HG03520 (cell line): Measurements from ENCODE around the gene NDUFS8.

Source experiments
- ATAC-seq: cut with Tn5 transposase; IDR thresholded peaks from one replicate; pipeline ENCODE4 v1.9.1; 2021; ENCODE audit warnings: mild to moderate bottlenecking, moderate library complexity; ENCODE audit not compliant: unreplicated experiment

Gene NDUFS8

GRCh38 chr11:68002938-68003845 lies 27.3 kb upstream of the NDUFS8 start:
- ATAC-seq, result peak; percentile 28

- peak; percentile 59 for ATAC-seq
Observed at GRCh38 chr11:68003846-68004550, 26.5 kb upstream of the NDUFS8 start, which contains the start of gene UNC93B1. Gene UNC93B1, minus strand, starts transcription at chr11:68004097. Its CDS starts 54 bp downstream, at chr11:68004043.

DNA sequence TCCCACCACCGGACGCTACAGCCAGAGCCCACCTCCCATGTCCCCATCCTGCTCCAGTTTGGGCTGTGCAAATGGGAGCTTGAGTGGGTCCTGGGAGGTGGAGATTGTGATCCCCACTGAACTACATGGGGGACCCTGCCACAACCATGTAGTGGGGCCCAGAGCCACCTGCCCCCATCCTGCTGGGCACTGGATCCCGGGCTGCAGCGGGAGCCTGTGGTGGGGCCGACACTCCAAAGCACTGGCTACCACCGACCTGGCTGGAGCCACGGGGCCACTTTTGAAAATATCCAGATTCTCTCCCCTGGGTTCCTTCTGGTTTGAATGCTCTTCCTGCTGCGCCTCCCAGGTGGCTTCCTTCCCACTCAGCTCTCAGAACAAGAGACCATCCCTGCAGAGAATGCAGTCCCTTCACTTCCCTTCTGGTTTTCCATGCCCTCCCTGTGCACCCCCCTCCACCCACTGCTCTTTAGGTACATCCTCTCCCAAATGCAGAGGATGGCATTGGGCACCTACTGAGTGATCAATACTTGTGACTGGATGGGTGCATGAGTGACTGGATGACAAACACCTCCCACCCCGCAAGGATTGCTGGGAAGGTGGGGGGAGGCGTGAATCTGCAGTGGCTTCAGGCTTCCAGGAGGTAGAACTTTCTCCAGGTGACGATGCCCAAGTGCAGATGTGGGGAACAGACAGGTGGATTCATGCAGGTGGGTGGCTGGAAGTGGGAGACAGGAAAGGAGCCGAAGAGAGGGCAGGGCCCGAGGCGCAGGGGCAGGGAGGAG lies 25.7 kb upstream of the NDUFS8 start:
- no peak for ATAC-seq

DNA sequence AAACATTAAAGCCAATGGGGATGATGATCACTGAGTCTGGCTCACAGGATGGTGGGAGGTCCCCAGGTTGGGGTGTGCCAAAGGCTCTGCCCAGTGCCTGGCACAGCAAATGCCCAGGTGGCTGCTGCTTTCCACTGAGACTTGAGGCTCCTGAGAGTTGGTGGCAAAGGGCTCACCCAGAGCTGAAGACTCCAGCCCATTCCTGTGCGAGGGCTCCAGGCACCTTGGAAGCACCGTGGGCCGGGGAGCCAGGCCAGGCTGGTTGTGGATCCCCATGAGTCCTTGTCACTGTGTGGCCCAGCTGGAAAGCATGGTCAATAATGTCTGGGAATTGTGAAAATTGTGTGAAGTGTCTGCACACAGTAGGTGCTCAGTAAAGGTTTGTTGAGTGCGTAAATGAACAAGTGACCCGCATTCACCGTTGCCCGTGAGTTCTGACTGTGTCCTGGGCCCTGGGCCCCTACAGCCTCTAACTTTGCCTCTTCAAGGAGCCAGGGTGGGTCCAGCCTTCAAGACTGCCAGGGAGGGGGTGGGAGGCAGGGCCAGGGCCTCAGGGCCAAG lies 23.8 kb upstream of the NDUFS8 start:
- no peak for ATAC-seq

DNA sequence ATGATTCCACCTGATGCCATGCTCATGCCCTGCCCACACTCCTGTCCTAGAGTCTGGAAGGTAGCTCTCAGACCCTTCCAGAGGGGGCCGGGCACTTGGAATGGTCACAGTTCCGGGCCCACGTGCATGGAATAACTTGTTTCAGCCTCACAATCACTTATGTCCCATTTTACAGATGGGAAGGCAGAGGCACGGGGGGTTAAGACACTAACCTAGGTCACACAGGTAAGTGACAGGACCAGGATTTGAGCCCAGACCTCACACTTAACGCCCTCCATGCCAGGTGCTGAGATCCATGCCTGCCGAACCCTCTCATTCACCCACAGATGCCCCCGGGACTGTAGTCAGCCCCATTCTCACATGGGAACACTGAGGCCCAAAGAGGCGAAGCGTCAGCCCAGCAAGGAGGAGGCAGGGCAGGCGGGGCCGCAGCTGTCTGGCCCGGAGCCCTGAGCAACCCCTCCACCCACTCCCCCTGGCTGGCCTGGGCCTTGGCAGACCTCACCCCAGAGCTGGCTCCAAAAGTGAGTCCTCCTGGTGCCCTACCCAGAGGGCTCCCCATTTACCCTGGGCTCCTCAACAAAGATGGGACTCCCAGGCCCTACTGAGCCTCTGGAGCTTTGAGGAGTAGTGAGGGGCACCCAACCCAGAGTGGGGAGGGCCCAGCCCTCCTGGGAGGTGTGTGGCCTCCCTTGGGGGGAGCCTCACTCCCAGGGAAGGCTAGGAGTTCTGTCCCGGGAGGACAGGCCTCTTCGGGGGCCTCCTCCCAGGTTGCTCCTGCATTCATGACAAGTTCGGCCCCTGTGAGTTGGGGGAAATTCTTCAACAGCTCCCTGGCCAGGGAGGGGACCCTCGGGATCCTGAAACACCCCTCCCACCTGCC lies 22.7 kb upstream of the NDUFS8 start:
- no peak for ATAC-seq

DNA sequence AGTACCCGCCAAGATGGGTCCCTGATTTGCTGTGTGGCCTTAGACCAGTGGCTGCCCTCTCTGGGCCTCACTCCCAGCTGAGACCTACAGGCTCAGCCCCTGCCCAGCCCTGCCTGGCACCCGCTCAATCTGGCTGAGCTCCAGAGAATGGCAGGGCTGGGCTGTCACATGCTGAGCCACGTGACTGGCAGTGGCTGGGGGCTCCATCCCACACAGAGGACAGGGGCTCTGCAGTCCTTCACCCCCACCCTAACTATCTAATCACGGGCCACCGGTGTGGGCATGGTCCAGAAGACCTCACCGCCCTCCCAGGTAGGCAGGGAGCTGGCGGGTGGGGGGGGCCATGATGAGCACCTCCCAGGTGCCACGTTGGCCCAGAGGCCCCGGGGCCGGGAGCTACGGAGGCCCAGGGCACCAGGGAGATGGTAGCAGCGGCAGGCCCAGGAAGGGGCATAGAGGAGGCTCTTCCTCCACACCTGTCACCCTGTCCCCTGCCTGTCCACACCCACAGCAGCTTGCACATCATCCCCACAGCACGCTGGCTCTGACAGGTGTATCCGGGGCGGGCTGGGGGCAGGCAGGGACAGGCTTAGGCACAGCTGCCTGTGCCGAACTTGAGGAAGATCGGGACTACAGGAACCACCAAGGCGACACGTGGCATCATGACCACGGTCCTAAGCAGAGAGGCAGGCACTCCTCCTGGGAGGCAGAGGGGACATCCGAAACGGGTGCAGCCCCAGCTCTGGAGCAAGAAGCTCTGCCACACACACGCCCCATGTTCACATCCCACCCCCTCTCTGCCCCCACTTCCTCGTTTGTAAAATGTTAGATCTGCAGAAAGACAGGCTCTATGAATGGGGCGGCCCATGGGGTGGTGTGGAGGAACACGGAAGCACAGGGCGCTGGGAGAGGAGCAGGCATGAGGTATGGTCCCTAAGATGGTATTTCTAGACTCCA lies 21.8 kb upstream of the NDUFS8 start:
- ATAC-seq, result no peak

- no peak for ATAC-seq
Observed at GRCh38 chr11:68009391-68010089, 20.9 kb upstream of the NDUFS8 start.

- ATAC-seq, result no peak
Observed at GRCh38 chr11:68010090-68011041, 20.1 kb upstream of the NDUFS8 start, which contains the start of gene ALDH3B1. Gene ALDH3B1, plus strand, starts transcription at chr11:68010327. Its CDS starts 4,971 bp downstream, at chr11:68015298.

DNA sequence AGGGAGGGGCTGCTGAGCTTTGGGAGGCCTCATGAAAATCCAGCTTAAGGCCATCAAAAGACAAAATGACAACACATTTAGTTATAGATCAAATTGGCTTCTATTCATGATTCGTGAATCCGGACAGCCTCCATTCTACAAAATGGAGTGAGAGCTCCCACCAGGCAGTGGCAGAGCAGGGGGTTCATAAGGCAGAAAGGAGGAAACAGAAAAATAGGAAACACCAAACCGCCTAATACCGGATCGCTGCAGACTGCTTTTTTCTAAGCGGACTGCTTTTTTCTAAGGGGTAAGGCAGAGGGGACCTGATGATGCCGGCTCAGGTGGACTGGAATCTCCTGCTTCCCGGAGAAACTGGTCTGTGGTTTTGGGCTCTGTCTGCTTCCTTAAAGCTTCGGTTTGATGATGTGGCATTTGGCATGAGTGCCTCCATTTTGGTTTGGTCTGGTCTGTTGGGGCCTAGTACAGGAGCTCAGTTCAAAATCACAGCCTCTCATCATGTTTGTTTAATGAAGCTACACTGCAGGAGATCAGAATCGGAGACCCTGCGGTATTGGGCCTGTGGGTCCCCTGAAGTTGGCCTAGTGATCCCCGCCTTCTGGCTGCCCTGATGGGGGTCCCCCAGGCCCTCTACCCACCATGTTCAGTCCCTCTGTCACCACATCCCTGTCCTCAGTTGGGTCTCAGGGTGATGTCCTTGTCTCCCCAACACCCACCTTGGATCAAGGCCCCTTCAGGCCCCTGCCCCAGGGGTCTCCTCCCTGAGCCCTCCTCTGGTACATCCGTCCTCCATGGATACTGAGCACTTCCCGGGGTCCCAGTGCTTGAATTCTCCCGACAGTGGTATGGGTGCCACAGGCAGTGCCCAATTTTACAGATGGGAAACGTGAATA lies 19.2 kb upstream of the NDUFS8 start:
- no peak for ATAC-seq

DNA sequence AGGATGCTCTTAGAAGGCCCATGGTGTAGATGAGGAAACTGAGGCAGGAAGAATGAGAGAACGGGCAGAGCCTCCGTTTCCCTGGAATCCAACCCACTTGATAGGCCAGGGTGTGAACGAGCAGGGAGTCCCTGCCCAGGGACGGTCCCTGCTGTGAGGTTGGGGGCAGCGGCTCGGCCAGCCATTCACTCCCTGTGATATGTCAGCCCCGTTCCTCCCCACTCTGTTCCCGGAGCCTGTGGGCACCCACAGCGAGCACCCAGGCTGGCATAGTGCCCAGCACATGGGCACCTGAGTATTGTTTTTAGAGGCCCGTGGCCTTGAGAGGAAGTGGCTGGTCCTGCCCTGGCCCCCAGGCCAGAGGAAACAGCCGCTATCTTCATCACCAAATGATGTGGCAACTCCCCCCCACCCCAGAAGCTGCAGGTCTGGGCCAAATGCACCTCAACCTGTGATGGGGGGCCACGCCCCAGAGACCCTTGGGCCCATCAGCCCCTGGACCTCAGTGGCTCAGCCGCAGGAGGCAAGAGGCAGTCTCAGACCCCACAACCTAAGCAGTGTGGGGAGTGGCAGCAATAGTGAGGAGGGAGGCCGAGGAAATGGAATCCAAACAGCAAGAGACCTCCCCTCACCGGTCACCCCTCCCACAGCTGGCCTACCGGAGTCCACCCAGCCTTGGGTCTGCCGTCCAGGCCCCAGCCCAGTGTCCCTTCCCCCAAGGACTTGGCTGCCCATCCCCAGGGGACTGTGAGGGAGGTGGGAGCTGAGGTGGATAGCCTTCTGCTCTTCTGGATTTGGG lies 18.2 kb upstream of the NDUFS8 start:
- ATAC-seq, result no peak

- ATAC-seq, result no peak
Observed at GRCh38 chr11:68012843-68013610, 17.5 kb upstream of the NDUFS8 start.

DNA sequence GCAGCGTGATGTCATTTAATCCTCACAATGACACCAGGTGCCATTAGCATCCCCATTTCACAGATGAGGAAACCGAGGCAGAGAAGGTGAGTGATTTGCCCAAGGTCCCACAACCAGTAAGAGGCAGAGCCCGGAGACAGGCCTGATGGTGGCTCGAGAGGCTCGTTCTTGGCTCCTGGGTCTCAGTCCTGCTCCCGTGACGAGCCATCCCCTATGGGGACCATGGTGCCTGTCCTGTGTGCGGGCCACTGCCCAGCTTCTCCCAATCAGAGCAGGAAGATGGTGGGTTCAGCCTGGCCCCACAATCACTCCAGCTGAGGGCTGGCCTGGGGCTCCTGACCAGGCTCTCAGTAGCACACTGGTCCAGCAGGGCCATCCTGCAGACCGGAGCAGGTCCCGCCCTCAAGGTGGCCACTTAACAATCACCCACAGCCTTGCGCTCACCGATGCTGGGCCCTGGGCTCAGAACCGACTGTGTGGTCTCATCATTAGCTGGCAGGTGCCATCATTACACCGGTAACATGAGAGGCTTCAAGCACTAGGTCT lies 16.8 kb upstream of the NDUFS8 start:
- no peak for ATAC-seq

DNA sequence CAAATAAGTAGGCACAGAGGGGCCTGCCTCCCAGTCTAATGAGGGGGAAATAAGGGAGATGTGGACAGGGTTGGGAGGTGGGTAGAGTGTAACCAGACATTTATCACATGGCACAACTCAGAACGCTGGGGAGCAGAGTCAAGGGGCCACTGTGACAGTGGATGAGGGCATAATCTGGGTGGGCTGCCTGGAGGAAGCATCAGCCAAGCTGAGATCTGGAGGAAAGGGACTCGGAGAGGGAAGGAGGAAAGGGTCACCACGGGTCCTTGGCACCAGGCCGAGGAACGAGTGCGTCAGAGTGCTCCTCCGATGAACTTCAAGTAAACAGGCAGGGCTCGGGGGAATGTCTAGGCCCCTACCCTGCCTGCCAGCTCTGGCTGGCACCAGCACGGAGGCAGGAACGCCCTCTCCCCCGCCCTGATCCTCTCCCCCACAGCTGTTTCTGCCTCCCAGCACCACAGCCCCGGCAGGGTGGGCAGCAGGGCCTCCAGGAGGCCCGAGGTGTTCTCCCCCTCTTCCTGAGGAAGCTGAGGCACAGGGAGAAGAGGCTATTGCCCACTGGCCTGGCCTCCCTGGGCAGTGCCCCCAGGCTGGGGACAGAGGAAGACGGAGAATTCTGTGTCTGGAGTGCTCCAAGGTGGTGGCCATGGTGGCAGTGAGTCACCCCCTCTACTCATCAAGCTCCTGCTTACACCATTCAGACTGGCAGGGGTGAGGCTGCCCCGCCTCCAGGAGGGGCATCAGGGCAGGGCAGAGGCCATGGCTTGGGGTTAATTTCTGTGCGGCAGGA lies 16.1 kb upstream of the NDUFS8 start:
- no peak for ATAC-seq
